Left lung (tissue), 10 donors: ENCODE results near the gene NR1D2. TPM values are rescaled to one million over a fixed set of nuclear protein-coding genes. Genes with fewer than 3 reads are reported as not detected.
A peak's percentile ranks its signal among the peaks of the same experiment; 100 is the strongest.

Source experiments
- ATAC-seq: fragments of 200-7000 bp; cut with Tn5 transposase; one replicate; pipeline ENCODE4 v1.9.1; 2020; ENCODE audit warnings: moderate library complexity
- DNase-seq, 4 donors: peaks; one replicate each; pipeline ENCODE4 v3.0.0-alpha.2; 2013 to 2020
- H3K27ac ChIP-seq, 2 donors: fragments of 200-600 bp; sonication (generic) in 1 of 2; one replicate each; pipeline versions ENCODE4 v1.5.0 to v1.8.0; 2020 to 2021
- H3K27me3 ChIP-seq, 2 donors: fragments of 200-600 bp; sonication (generic) in 1 of 2; one replicate each; pipeline versions ENCODE4 v1.5.0 to v1.8.0; 2020 to 2021
- H3K36me3 ChIP-seq, 2 donors: fragments of 200-600 bp; sonication (generic) in 1 of 2; one replicate each; pipeline versions ENCODE4 v1.5.0 to v1.8.0; 2020 to 2021
- H3K4me1 ChIP-seq, 2 donors: fragments of 200-600 bp; one replicate each; pipeline ENCODE4 v1.8.0; 2021
- H3K4me3 ChIP-seq, 2 donors: fragments of 200-600 bp; sonication (generic) in 1 of 2; one replicate each; pipeline versions ENCODE4 v1.5.0 to v1.8.0; 2020 to 2021; ENCODE audit warnings: mild to moderate bottlenecking in 1 of 2
- H3K9me3 ChIP-seq, 2 donors: fragments of 200-600 bp; sonication (generic) in 1 of 2; one replicate each; pipeline versions ENCODE4 v1.5.0 to v1.8.0; 2020 to 2021
- intact Hi-C, 2 donors: fragments of 100-400 bp; cut with DNase I; formaldehyde crosslinking; loops; one replicate each; pipeline versions ENCODE4 v1.11.2 to v1.14.2; 2022
- polyA plus RNA-seq, 6 donors: library from polyadenylated mRNA; unstranded; fragments of 120-200 nt; gene quantifications; one replicate each; pipeline ENCODE4 v1.2.1, GENCODE V29; 2013; ENCODE audit not compliant: insufficient read length in 6 of 6
- total RNA-seq, 2 donors: library from RNA; stranded (reverse); fragmentation: NEBNext Ultra II Directional; extraction: Animal tissue kit (Norgen Biotek cat#: 25700); gene quantifications; one replicate each; pipeline ENCODE4 v1.2.1, GENCODE V29; 2021
- TF ChIP-seq, protein P1 (sequence below), 2 donors: fragments of 200-600 bp; sonication (generic) in 1 of 2; IDR thresholded peaks; one replicate each; pipeline versions ENCODE4 v1.5.0 to v1.8.0; 2021; ENCODE audit warnings: antibody characterized with exemption in 2 of 2
- donor health status: DM: no; HTN: yes; CAD: no.
- donor health status: DM: no; HTN: no; CAD: no.

The NR1D2 gene
- total and polyA plus RNA-seq, 8 donors: 18.8 to 45.0 (median 39.2) TPM

DNA sequence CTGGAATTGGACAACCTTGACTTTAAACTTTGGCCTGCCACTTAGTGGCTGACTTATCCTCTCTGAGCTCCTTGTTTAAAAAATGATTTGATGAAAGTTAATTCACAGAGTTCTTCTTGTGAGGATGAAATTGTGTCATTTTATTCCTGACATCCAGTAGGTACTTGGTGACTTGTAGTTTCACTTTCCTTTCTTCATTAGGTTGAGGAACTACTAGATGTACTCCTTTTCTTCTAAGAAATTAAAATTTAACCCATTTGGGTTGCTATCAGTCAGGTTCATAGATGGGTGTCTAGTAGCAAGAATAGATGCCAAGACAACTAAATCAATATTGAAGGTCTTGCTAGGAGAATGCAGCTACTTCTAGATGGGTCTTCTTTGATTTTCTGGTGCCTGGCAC, 5.2 kb downstream of the NR1D2 start:
- H3K27me3 ChIP-seq: no peaks in the 10 kb centered on the region
- TF ChIP-seq, protein P1, sequence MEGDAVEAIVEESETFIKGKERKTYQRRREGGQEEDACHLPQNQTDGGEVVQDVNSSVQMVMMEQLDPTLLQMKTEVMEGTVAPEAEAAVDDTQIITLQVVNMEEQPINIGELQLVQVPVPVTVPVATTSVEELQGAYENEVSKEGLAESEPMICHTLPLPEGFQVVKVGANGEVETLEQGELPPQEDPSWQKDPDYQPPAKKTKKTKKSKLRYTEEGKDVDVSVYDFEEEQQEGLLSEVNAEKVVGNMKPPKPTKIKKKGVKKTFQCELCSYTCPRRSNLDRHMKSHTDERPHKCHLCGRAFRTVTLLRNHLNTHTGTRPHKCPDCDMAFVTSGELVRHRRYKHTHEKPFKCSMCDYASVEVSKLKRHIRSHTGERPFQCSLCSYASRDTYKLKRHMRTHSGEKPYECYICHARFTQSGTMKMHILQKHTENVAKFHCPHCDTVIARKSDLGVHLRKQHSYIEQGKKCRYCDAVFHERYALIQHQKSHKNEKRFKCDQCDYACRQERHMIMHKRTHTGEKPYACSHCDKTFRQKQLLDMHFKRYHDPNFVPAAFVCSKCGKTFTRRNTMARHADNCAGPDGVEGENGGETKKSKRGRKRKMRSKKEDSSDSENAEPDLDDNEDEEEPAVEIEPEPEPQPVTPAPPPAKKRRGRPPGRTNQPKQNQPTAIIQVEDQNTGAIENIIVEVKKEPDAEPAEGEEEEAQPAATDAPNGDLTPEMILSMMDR (IDR thresholded peaks at IDR 0.05): no peak
- intact Hi-C loops: no loop called here
- peak overlapping the region in 1 of 2 donors; percentile 45 for H3K27ac ChIP-seq
- no peak overlapping the region for H3K4me3 ChIP-seq
- DNase-seq (no peak), ATAC-seq (no peak)
- H3K9me3 ChIP-seq: no peaks in the 10 kb centered on the region
- no peaks in the 10 kb centered on the region for H3K36me3 ChIP-seq
- H3K4me1 ChIP-seq: peaks cover 21 to 61% of the 10 kb centered on the region in 2 donors

DNA sequence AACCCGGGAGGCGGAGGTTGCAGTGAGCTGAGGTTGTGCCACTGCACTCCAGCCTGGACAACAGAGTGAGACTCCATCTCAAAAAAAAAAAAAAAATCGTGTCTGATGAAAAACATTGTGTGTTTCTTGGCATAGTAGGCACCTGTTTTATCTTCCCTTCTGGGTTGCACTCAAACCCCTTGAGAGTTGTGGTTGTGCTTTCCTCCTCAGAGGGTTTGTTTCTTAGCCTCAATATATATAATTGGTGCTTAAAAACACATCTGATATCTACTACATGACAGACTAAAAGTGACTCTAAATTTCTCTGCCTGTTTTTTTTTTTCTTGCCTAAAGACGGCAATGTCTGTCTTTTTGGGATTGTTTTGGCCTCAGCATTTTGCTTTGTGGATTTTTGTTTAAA, 7.6 kb downstream of the NR1D2 start:
- Histone ChIP-seq H3K9me3 (no peaks in the 10 kb centered on the region), H3K4me1 (peaks cover 12 to 46% of the 10 kb centered on the region in 2 donors), H3K4me3 (no peak overlapping the region), H3K27ac (no peak overlapping the region), H3K36me3 (no peaks in the 10 kb centered on the region), H3K27me3 (no peaks in the 10 kb centered on the region)
- ATAC-seq (no peak), DNase-seq (no peak)
- TF ChIP-seq, protein P1 (IDR thresholded peaks at IDR 0.05): no peak
- intact Hi-C loops: no loop called here

DNA sequence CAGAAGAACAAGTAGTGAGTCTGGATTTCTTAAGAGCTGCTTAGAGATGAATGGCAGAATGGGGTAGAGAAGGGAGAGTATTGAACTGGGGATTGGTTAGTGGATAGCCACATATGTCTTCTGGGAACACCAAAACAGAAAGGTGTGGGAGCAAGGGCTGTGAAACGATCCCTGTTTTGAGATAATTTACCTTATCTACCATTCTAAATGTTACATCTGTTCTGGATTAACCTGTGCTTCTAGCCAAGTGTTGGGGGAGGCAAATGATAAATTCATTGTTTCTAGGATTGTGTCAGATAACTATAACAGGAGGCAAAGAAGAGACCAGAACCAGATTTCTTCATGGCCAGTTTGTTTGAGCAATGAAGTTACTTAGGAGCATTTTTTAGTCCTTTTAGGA, 8.4 kb downstream of the NR1D2 start:
- DNase-seq (no peak), ATAC-seq (no peak)
- Histone ChIP-seq H3K4me1 (peaks cover 12 to 44% of the 10 kb centered on the region in 2 donors), H3K27ac (peak overlapping the region in 1 of 2 donors; percentile 26), H3K9me3 (no peaks in the 10 kb centered on the region), H3K4me3 (no peak overlapping the region), H3K27me3 (no peaks in the 10 kb centered on the region), H3K36me3 (no peaks in the 10 kb centered on the region)
- TF ChIP-seq, protein P1 (IDR thresholded peaks at IDR 0.05): no peak
- intact Hi-C loops: no loop called here

DNA sequence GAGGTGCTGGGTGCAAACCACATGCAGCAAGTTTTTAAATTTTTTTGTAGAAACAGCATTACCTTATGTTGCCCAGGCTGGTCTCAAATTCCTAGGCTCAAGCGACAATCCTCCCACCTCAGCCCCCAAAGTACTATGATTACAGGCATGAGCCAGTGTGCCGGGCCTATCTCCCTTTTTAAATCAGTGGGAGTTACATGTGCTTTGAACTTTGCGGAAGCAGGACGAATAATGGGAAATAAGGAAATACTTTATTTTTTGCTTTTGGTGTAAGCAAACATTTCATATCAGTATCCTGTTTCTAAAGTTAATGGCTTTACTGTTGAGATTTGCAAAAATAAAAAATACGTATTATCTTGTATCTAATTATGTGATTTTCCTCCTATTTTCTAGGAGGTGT, 9.1 kb downstream of the NR1D2 start:
- Histone ChIP-seq H3K4me3 (no peak overlapping the region), H3K4me1 (peaks cover 12 to 40% of the 10 kb centered on the region in 2 donors), H3K9me3 (no peaks in the 10 kb centered on the region), H3K36me3 (no peaks in the 10 kb centered on the region), H3K27ac (no peak overlapping the region), H3K27me3 (no peaks in the 10 kb centered on the region)
- intact Hi-C loops: no loop called here
- DNase-seq (no peak), ATAC-seq (no peak)
- TF ChIP-seq, protein P1 (IDR thresholded peaks at IDR 0.05): no peak

DNA sequence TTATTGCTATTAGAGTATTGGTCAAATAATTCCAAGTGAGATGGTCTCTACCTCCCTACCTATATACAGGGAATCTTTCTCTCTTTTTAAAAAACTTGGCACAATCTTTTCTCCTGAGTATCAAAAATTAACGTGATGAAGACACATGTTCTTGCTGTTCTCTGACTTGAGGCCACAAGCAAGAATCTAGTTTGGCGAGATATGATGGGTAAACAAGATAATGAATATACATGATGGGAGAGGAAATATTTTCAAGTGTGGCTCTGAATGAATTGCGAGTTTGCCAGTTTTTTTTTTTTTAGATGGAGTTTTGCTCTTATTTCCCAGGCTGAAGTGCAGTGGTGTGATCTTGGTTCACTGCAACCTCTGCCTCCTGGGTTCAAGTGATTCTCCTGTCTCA, 11.6 kb downstream of the NR1D2 start:
- Histone ChIP-seq H3K36me3 (peaks cover 4% of the 10 kb centered on the region in 2 donors), H3K9me3 (no peaks in the 10 kb centered on the region), H3K4me3 (no peak overlapping the region), H3K27me3 (no peaks in the 10 kb centered on the region), H3K4me1 (peaks cover 0 to 14% of the 10 kb centered on the region in 2 donors), H3K27ac (no peak overlapping the region)
- intact Hi-C loops: no loop called here
- no peak for DNase-seq
- TF ChIP-seq, protein P1 (IDR thresholded peaks at IDR 0.05): no peak
- no peak for ATAC-seq
